WTC11 (cell line): ENCODE results near the gene FNDC3B. TPM values are rescaled to one million over a fixed set of nuclear protein-coding genes. Genes with fewer than 3 reads are reported as not detected.

Experiments used
- ATAC-seq: fragments of 200-7000 bp; cut with Tn5 transposase; 2 replicates; pipeline ENCODE4 v1.10.0; 2021; ENCODE audit warnings: mild to moderate bottlenecking, moderate library complexity
- CTCF ChIA-PET: fragments of 300-600 bp; sonication (Branson Sonifier 250); formaldehyde crosslinking; loops from one replicate; lab custom pipeline; 2021; ENCODE audit warnings: antibody characterized with exemption; lab: Charles Lee
- POLR2A ChIA-PET: fragments of 350-600 bp; sonication (Branson Sonifier 250); formaldehyde crosslinking; loops from one replicate; lab custom pipeline; 2021; ENCODE audit warnings: antibody characterized with exemption; lab: Charles Lee
- DNase-seq: peaks from one replicate; pipeline ENCODE4 v3.0.0; 2021; ENCODE audit warnings: low spot score
- H3K27ac Mint-ChIP-seq: 2 replicates; pipeline ENCODE4 v1.8.0; 2021; ENCODE audit warnings: mixed read lengths
- H3K27me3 Mint-ChIP-seq: 2 replicates; pipeline ENCODE4 v1.8.0; 2021; ENCODE audit warnings: low read depth, mild to moderate bottlenecking, moderate library complexity, mixed read lengths
- H3K36me3 Mint-ChIP-seq: 2 replicates; pipeline ENCODE4 v1.8.0; 2021; ENCODE audit warnings: mixed read lengths
- H3K4me1 Mint-ChIP-seq: 2 replicates; pipeline ENCODE4 v1.8.0; 2022; ENCODE audit warnings: mixed read lengths
- H3K4me3 Mint-ChIP-seq: 2 replicates; pipeline ENCODE4 v1.8.0; 2021; ENCODE audit warnings: mild to moderate bottlenecking, moderate library complexity, mixed read lengths
- H3K9me3 Mint-ChIP-seq: 2 replicates; pipeline ENCODE4 v1.8.0; 2021; ENCODE audit warnings: mixed read lengths
- ESRRA ChIP-seq: sonication (generic); formaldehyde crosslinking; IDR thresholded peaks from 2 replicates; pipeline ENCODE4 v1.8.1; 2022; ENCODE audit warnings: mild to moderate bottlenecking, missing genetic modification reagents, borderline replicate concordance
- HMGA2 ChIP-seq: fragments of 250-450 bp; sonication (Bioruptor Pico); IDR thresholded peaks from 2 replicates; pipeline ENCODE4 v1.4.0; 2021; ENCODE audit warnings: mild to moderate bottlenecking, moderate library complexity
- NR2C2 ChIP-seq: sonication (generic); formaldehyde crosslinking; IDR thresholded peaks from 2 replicates; pipeline ENCODE4 v1.8.0; 2022; ENCODE audit warnings: mild to moderate bottlenecking, missing genetic modification reagents
- RORB ChIP-seq: fragments of 250-450 bp; sonication (Bioruptor Pico); IDR thresholded peaks from 2 replicates; pipeline ENCODE4 v1.9.0; 2021; ENCODE audit warnings: mild to moderate bottlenecking
- ZNF219 ChIP-seq: sonication (generic); formaldehyde crosslinking; IDR thresholded peaks from 2 replicates; pipeline ENCODE4 v1.8.0; 2023; ENCODE audit warnings: missing genetic modification reagents, mild to moderate bottlenecking, borderline replicate concordance
- ZNF317 ChIP-seq: sonication (generic); formaldehyde crosslinking; IDR thresholded peaks from 2 replicates; pipeline ENCODE4 v1.8.1; 2023; ENCODE audit warnings: low read depth, mild to moderate bottlenecking, moderate library complexity, missing genetic modification reagents, borderline replicate concordance
- total RNA-seq: library from RNA; stranded (reverse); gene quantifications from 3 replicates; pipeline ENCODE4 v1.2.3, GENCODE V29; 2021
- TF ChIP-seq, protein P1 (sequence below): sonication (generic); formaldehyde crosslinking; IDR thresholded peaks from 2 replicates; pipeline ENCODE4 v1.8.1; 2023; ENCODE audit warnings: mild to moderate bottlenecking, moderate library complexity, missing genetic modification reagents
- TF ChIP-seq, protein P2 (sequence below): sonication (generic); formaldehyde crosslinking; IDR thresholded peaks from 2 replicates; pipeline ENCODE4 v1.8.0; 2022; ENCODE audit warnings: mild to moderate bottlenecking, missing genetic modification reagents
- TF ChIP-seq, protein P3 (sequence below): fragments of 250-450 bp; sonication (Bioruptor Pico); IDR thresholded peaks from 2 replicates; pipeline ENCODE4 v1.9.0; 2021; ENCODE audit warnings: moderate library complexity, mild to moderate bottlenecking, inconsistent platforms, borderline replicate concordance
- TF ChIP-seq, protein P4 (sequence below): sonication (generic); formaldehyde crosslinking; IDR thresholded peaks from 2 replicates; pipeline ENCODE4 v1.8.1; 2023; ENCODE audit warnings: mild to moderate bottlenecking, missing genetic modification reagents, moderate library complexity
- TF ChIP-seq, protein P5 (sequence below): fragments of 250-450 bp; sonication (Bioruptor Pico); IDR thresholded peaks from 2 replicates; pipeline ENCODE4 v1.8.0; 2021; ENCODE audit warnings: mild to moderate bottlenecking
- TF ChIP-seq, protein P6 (sequence below): sonication (generic); formaldehyde crosslinking; IDR thresholded peaks from 2 replicates; pipeline ENCODE4 v1.8.0; 2023; ENCODE audit warnings: mild to moderate bottlenecking, missing genetic modification reagents
- TF ChIP-seq, protein P7 (sequence below): sonication (generic); formaldehyde crosslinking; IDR thresholded peaks from 2 replicates; pipeline ENCODE4 v1.8.1; 2022; ENCODE audit warnings: mild to moderate bottlenecking, missing genetic modification reagents, moderate library complexity, borderline replicate concordance
- TF ChIP-seq, protein P8 (sequence below): fragments of 250-450 bp; sonication (Bioruptor Pico); IDR thresholded peaks from 2 replicates; pipeline ENCODE4 v1.9.0; 2021; ENCODE audit warnings: mild to moderate bottlenecking

FNDC3B gene
- total RNA-seq, 1 experiment from 2014 or later = 42.8 TPM

DNA sequence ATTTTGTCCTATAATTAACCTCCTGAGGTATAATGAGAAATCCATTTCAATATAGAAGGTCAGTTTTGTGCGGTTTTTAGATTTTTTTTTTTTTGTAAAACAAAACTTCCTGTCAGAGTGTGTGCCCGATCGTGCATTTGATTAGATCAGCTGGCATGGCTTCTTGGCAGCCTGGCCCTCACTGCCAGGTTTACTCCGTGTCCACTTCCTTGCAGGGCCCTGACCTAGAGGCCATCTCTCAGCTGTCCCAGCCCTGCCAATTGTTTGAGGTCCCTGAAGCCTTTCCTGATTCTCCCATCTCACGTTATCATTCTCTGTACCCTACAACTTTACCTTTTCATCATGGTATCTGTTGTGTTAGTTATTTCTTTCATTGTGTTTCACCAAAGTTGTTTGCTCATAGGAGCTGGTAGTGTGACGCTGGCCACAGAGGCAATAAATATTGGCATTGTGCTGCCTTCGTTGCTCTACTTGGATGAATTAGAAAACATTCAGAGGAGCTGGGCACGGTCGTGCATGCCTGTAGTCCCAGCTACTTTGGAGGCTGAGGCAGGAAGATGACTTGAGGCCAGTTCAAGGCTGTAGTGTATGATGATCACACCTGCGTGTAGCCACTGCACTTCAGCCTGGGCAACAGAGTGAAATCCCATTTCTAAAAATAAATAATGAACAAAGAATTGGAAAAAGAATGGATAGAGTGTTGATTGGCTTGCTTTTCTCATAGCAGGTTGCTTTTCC is 206.9 kb downstream of the FNDC3B start:
- ATAC-seq (no peak), DNase-seq (no peak)
- ChIA-PET POLR2A (no interaction called here), CTCF (no interaction called here)
- H3K27me3 Mint-ChIP-seq = no peaks in the 10 kb centered on the region
- peaks cover 29% of the 10 kb centered on the region for H3K9me3 Mint-ChIP-seq
- peak overlapping the region; percentile 72 for H3K27ac Mint-ChIP-seq
- peaks cover 37% of the 10 kb centered on the region for H3K4me1 Mint-ChIP-seq
- TF ChIP-seq ZNF317 (CRISPR knock-in tag) = no peak
- TF ChIP-seq HMGA2 = no peak
- TF ChIP-seq ZNF219 = no peak
- TF ChIP-seq, protein P1, sequence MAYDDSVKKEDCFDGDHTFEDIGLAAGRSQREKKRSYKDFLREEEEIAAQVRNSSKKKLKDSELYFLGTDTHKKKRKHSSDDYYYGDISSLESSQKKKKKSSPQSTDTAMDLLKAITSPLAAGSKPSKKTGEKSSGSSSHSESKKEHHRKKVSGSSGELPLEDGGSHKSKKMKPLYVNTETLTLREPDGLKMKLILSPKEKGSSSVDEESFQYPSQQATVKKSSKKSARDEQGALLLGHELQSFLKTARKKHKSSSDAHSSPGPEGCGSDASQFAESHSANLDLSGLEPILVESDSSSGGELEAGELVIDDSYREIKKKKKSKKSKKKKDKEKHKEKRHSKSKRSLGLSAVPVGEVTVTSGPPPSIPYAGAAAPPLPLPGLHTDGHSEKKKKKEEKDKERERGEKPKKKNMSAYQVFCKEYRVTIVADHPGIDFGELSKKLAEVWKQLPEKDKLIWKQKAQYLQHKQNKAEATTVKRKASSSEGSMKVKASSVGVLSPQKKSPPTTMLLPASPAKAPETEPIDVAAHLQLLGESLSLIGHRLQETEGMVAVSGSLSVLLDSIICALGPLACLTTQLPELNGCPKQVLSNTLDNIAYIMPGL (CRISPR knock-in tag) = no peak
- peaks cover 33% of the 10 kb centered on the region for H3K36me3 Mint-ChIP-seq
- no peak overlapping the region for H3K4me3 Mint-ChIP-seq

DNA sequence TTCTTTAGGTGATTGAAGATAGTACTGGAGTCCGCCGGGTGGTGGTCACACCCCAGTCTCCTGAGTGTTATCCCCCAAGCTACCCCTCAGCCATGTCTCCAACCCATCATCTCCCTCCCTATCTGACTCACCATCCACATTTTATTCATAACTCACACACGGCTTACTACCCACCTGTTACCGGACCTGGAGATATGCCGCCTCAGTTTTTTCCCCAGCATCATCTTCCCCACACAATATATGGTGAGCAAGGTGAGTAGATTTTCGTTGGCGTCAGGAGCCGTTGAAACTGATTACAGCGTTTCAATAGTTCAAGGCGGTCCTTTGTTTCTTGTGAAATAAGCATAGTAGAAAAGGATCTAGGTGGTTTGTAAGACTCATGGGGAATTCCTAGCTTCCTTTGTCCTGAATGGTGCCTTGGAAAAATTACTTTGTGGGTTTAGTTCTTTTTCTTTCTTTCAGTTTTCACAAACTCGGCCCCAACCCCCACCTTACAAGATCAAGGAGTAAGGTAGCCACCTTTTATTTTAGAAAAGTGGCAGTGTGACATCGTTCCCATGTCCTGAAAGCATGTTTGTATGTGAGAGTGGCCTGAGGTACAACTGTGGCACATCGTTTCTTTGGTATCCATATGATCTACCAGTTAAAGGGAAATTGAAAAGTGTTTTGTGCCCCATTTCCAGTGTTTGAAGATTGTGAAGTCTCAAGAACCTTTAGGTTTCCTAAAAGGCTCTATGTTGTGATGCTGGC is 208.3 kb downstream of the FNDC3B start:
- H3K27me3 Mint-ChIP-seq = no peaks in the 10 kb centered on the region
- ATAC-seq (peak; percentile 16), DNase-seq (no peak)
- peak overlapping the region; percentile 71 for H3K27ac Mint-ChIP-seq
- ChIA-PET POLR2A (interaction anchor here (0.5 kb wide), 1 partner anchor 15 kb away, joined by 5 read pairs; no protein-coding TSS in a partner anchor), CTCF (no interaction called here)
- H3K4me3 Mint-ChIP-seq = no peak overlapping the region
- H3K36me3 Mint-ChIP-seq = peaks cover 25% of the 10 kb centered on the region
- no peak for TF ChIP-seq NR2C2 (CRISPR knock-in tag)
- TF ChIP-seq, protein P2, sequence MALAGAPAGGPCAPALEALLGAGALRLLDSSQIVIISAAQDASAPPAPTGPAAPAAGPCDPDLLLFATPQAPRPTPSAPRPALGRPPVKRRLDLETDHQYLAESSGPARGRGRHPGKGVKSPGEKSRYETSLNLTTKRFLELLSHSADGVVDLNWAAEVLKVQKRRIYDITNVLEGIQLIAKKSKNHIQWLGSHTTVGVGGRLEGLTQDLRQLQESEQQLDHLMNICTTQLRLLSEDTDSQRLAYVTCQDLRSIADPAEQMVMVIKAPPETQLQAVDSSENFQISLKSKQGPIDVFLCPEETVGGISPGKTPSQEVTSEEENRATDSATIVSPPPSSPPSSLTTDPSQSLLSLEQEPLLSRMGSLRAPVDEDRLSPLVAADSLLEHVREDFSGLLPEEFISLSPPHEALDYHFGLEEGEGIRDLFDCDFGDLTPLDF = no peak
- TF ChIP-seq, protein P3, sequence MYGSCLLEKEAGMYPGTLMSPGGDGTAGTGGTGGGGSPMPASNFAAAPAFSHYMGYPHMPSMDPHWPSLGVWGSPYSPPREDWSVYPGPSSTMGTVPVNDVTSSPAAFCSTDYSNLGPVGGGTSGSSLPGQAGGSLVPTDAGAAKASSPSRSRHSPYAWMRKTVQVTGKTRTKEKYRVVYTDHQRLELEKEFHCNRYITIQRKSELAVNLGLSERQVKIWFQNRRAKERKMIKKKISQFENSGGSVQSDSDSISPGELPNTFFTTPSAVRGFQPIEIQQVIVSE (CRISPR knock-in tag) = no peak
- TF ChIP-seq, protein P4, sequence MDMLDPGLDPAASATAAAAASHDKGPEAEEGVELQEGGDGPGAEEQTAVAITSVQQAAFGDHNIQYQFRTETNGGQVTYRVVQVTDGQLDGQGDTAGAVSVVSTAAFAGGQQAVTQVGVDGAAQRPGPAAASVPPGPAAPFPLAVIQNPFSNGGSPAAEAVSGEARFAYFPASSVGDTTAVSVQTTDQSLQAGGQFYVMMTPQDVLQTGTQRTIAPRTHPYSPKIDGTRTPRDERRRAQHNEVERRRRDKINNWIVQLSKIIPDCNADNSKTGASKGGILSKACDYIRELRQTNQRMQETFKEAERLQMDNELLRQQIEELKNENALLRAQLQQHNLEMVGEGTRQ = no peak
- no peak for TF ChIP-seq RORB
- TF ChIP-seq, protein P5, sequence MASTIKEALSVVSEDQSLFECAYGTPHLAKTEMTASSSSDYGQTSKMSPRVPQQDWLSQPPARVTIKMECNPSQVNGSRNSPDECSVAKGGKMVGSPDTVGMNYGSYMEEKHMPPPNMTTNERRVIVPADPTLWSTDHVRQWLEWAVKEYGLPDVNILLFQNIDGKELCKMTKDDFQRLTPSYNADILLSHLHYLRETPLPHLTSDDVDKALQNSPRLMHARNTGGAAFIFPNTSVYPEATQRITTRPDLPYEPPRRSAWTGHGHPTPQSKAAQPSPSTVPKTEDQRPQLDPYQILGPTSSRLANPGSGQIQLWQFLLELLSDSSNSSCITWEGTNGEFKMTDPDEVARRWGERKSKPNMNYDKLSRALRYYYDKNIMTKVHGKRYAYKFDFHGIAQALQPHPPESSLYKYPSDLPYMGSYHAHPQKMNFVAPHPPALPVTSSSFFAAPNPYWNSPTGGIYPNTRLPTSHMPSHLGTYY = no peak
- TF ChIP-seq, protein P6, sequence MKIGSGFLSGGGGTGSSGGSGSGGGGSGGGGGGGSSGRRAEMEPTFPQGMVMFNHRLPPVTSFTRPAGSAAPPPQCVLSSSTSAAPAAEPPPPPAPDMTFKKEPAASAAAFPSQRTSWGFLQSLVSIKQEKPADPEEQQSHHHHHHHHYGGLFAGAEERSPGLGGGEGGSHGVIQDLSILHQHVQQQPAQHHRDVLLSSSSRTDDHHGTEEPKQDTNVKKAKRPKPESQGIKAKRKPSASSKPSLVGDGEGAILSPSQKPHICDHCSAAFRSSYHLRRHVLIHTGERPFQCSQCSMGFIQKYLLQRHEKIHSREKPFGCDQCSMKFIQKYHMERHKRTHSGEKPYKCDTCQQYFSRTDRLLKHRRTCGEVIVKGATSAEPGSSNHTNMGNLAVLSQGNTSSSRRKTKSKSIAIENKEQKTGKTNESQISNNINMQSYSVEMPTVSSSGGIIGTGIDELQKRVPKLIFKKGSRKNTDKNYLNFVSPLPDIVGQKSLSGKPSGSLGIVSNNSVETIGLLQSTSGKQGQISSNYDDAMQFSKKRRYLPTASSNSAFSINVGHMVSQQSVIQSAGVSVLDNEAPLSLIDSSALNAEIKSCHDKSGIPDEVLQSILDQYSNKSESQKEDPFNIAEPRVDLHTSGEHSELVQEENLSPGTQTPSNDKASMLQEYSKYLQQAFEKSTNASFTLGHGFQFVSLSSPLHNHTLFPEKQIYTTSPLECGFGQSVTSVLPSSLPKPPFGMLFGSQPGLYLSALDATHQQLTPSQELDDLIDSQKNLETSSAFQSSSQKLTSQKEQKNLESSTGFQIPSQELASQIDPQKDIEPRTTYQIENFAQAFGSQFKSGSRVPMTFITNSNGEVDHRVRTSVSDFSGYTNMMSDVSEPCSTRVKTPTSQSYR (CRISPR knock-in tag) = no peak
- TF ChIP-seq, protein P7, sequence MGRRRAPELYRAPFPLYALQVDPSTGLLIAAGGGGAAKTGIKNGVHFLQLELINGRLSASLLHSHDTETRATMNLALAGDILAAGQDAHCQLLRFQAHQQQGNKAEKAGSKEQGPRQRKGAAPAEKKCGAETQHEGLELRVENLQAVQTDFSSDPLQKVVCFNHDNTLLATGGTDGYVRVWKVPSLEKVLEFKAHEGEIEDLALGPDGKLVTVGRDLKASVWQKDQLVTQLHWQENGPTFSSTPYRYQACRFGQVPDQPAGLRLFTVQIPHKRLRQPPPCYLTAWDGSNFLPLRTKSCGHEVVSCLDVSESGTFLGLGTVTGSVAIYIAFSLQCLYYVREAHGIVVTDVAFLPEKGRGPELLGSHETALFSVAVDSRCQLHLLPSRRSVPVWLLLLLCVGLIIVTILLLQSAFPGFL (CRISPR knock-in tag) = no peak
- TF ChIP-seq, protein P8, sequence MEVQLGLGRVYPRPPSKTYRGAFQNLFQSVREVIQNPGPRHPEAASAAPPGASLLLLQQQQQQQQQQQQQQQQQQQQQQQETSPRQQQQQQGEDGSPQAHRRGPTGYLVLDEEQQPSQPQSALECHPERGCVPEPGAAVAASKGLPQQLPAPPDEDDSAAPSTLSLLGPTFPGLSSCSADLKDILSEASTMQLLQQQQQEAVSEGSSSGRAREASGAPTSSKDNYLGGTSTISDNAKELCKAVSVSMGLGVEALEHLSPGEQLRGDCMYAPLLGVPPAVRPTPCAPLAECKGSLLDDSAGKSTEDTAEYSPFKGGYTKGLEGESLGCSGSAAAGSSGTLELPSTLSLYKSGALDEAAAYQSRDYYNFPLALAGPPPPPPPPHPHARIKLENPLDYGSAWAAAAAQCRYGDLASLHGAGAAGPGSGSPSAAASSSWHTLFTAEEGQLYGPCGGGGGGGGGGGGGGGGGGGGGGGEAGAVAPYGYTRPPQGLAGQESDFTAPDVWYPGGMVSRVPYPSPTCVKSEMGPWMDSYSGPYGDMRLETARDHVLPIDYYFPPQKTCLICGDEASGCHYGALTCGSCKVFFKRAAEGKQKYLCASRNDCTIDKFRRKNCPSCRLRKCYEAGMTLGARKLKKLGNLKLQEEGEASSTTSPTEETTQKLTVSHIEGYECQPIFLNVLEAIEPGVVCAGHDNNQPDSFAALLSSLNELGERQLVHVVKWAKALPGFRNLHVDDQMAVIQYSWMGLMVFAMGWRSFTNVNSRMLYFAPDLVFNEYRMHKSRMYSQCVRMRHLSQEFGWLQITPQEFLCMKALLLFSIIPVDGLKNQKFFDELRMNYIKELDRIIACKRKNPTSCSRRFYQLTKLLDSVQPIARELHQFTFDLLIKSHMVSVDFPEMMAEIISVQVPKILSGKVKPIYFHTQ (CRISPR knock-in tag) = no peak
- no peak for TF ChIP-seq ESRRA (CRISPR knock-in tag)
- H3K4me1 Mint-ChIP-seq = peaks cover 37% of the 10 kb centered on the region
- H3K9me3 Mint-ChIP-seq = peaks cover 15% of the 10 kb centered on the region
